Peyer's patch (tissue), 4 donors: ENCODE results near the gene HAGH. TPM values are rescaled to one million over a fixed set of nuclear protein-coding genes. Genes with fewer than 3 reads are reported as not detected.

Experiments used
- DNase-seq, 3 donors: peaks; one replicate each; pipeline ENCODE4 v3.0.0-alpha.2; 2017 to 2019
- H3K27ac ChIP-seq, 4 donors: fragments of 200-600 bp; sonication (generic); one replicate each; pipeline ENCODE4 v1.5.1; 2016 to 2019
- H3K27me3 ChIP-seq, 2 donors: fragments of 200-600 bp; sonication (generic); one replicate each; pipeline ENCODE4 v1.5.1; 2019
- H3K36me3 ChIP-seq, 3 donors: fragments of 200-600 bp; sonication (generic); one replicate each; pipeline ENCODE4 v1.5.1; 2016 to 2019
- H3K4me1 ChIP-seq, 4 donors: fragments of 200-600 bp; sonication (generic); one replicate each; pipeline ENCODE4 v1.5.1; 2016 to 2019
- H3K4me3 ChIP-seq, 4 donors: fragments of 200-600 bp; sonication (generic); 1 replicate in 3 of 4; 2 replicates in 1 of 4; pipeline ENCODE4 v1.5.1; 2016 to 2019; ENCODE audit warnings: mild to moderate bottlenecking in 1 of 4
- H3K9me3 ChIP-seq, 4 donors: fragments of 200-600 bp; sonication (generic); one replicate each; pipeline ENCODE4 v1.5.1; 2016 to 2019; ENCODE audit warnings: mild to moderate bottlenecking in 1 of 4
- POLR2A ChIP-seq, 2 donors: fragments of 450-650 bp; IDR thresholded peaks; one replicate each; pipeline ENCODE4 v1.5.1; 2017; ENCODE audit warnings: antibody characterized with exemption in 2 of 2, mild to moderate bottlenecking in 2 of 2, moderate library complexity in 2 of 2
- total RNA-seq, 4 donors: library from RNA; depleted of rRNA; stranded (reverse); fragments of >200 nt; gene quantifications; one replicate each; pipeline ENCODE4 v1.1.0, GENCODE V29; 2016
- TF ChIP-seq, protein P1 (sequence below), 6 experiments: fragments of 450-650 bp in 4 of 6; fragments of 200-600 bp in 2 of 6; sonication (generic) in 1 of 6; IDR thresholded peaks; one replicate each; pipeline ENCODE4 v1.5.1; 2017 to 2019; ENCODE audit warnings: antibody characterized with exemption in 6 of 6, mild to moderate bottlenecking in 3 of 6, moderate library complexity in 1 of 6

Gene HAGH
- total RNA-seq, 4 donors from 2014 or later: 105 to 187 (median 155) TPM

DNA sequence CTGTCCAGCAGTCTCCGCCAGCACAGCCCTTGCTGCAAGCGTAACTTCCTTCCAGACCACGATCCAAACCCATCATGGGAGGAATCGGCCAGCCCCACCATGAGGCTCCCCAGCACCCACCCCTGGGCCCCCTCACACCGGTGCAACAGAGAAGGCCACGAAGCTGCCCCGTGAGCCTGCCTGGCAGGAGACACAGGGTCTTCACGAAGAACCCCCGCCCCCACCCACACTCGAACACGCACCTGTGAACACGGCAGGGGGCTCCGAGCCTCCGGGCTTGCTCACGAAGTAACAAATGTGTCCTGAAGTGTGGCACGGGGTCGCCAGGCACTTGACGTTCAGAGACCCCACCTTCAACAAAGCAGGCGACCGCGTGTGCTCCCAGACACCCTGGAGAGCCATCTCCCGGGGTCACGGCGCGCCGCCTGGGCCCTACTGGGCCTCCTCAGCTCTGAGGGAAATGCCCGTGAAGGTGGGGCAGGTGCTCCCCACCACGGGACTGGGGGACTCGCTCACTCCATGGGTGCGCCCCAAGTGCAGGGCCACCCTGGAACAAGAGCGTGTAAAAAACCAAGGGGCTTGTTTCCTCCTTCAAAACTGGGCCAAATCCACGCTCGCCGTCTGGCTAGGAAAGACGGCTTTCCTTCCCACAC, 7.6 kb downstream of the HAGH start:
- Histone ChIP-seq H3K36me3 (peaks cover 0 to 74% (median 4%) of the 10 kb centered on the region in 3 donors), H3K9me3 (no peaks in the 10 kb centered on the region), H3K27me3 (no peaks in the 10 kb centered on the region), H3K4me1 (peaks cover 0 to 7% (median 0%) of the 10 kb centered on the region in 4 donors), H3K4me3 (no peak overlapping the region), H3K27ac (no peak overlapping the region)
- TF ChIP-seq, protein P1, sequence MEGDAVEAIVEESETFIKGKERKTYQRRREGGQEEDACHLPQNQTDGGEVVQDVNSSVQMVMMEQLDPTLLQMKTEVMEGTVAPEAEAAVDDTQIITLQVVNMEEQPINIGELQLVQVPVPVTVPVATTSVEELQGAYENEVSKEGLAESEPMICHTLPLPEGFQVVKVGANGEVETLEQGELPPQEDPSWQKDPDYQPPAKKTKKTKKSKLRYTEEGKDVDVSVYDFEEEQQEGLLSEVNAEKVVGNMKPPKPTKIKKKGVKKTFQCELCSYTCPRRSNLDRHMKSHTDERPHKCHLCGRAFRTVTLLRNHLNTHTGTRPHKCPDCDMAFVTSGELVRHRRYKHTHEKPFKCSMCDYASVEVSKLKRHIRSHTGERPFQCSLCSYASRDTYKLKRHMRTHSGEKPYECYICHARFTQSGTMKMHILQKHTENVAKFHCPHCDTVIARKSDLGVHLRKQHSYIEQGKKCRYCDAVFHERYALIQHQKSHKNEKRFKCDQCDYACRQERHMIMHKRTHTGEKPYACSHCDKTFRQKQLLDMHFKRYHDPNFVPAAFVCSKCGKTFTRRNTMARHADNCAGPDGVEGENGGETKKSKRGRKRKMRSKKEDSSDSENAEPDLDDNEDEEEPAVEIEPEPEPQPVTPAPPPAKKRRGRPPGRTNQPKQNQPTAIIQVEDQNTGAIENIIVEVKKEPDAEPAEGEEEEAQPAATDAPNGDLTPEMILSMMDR (IDR thresholded peaks at IDR 0.05): no peak
- no peak for TF ChIP-seq POLR2A (IDR thresholded peaks at IDR 0.05)
- DNase-seq: peak in 1 of 3 donors; percentile 42

DNA sequence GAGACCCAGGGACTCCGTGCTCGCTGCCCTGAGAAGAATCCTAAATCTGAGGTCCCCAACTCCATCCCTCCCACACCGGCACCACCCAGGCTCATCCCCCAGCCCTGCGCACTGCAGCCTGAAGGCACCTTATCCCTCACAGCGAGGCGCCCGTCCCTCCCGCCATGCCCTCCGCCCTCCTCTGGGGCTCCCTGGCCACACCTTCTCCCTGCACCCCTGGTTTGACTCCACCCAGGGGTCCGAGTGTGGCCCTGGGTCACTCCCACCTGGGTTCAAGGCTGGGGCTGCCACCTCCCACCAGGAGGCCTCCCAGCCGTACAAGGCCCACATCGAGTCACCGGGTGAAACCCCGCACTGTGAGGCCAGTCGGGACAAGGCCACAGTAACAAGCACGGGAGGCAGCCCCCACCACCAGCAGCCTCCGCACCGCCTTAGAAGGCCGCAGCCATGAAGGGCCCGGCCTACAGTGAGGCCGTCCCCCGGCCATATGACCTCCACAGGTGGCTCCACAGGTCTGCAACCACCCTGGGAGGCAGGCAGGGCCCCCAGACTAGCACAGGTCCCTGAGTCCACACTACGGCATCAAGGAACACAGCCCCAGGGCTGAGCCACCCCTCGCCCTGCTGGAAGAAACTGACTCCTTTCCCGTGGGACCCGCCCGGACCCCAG, 8.3 kb downstream of the HAGH start:
- H3K27me3 ChIP-seq: no peaks in the 10 kb centered on the region
- DNase-seq: peak in 1 of 3 donors; percentile 40
- no peak overlapping the region for H3K4me3 ChIP-seq
- H3K9me3 ChIP-seq: no peaks in the 10 kb centered on the region
- peaks cover 0 to under 1% (median 0%) of the 10 kb centered on the region in 4 donors for H3K4me1 ChIP-seq
- H3K36me3 ChIP-seq: peaks cover 0 to 74% (median 4%) of the 10 kb centered on the region in 3 donors
- TF ChIP-seq POLR2A (IDR thresholded peaks at IDR 0.05): no peak
- TF ChIP-seq, protein P1 (IDR thresholded peaks at IDR 0.05): no peak
- H3K27ac ChIP-seq: no peak overlapping the region

DNA sequence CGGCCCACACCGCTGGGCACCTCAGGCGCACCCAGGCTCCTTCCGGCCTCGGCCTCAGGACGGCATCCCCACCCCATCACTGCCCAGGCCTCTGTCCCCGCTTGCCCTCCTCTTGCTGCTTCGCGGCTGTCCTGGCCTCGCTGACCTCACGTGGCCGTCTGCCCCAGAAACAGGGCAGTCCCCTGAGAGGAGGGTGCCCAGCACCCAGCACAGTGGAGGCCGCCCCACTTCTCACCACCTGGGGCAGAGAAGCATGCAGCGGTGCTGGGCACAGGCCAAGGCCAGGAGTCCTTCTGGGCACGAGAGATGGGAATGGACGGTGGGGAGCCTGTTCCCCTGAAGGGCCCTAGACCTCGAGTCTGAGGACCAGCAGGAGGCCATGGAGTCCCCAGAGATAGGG, 8.9 kb downstream of the HAGH start:
- TF ChIP-seq POLR2A (IDR thresholded peaks at IDR 0.05): no peak
- TF ChIP-seq, protein P1 (IDR thresholded peaks at IDR 0.05): no peak
- H3K27ac ChIP-seq: no peak overlapping the region
- H3K27me3 ChIP-seq: no peaks in the 10 kb centered on the region
- H3K4me3 ChIP-seq: no peak overlapping the region
- no peaks in the 10 kb centered on the region for H3K9me3 ChIP-seq
- peak in 1 of 3 donors; percentile 38 for DNase-seq
- H3K4me1 ChIP-seq: no peaks in the 10 kb centered on the region
- peaks cover 0 to 71% (median 4%) of the 10 kb centered on the region in 3 donors for H3K36me3 ChIP-seq

DNA sequence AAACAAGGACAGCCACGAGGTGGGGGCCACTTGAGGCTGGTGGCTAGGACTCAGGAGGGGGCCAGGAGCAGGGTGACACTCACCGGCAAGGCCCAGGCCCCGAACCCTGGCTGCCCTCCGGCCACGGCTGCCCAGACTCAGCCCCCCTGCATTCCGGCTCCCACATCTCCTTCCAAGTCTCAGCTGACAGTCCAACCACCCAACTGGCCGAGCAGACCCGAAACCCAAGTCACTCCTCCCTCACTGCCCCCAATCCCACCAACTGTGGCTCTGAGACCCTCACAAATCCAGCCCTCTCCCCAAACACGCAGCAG, 9.4 kb downstream of the HAGH start:
- H3K27ac ChIP-seq: no peak overlapping the region
- H3K4me3 ChIP-seq: no peak overlapping the region
- no peaks in the 10 kb centered on the region for H3K27me3 ChIP-seq
- H3K9me3 ChIP-seq: no peaks in the 10 kb centered on the region
- TF ChIP-seq, protein P1 (IDR thresholded peaks at IDR 0.05): no peak
- no peak for TF ChIP-seq POLR2A (IDR thresholded peaks at IDR 0.05)
- H3K4me1 ChIP-seq: no peaks in the 10 kb centered on the region
- DNase-seq: no peak
- H3K36me3 ChIP-seq: peaks cover 0 to 66% (median 4%) of the 10 kb centered on the region in 3 donors

DNA sequence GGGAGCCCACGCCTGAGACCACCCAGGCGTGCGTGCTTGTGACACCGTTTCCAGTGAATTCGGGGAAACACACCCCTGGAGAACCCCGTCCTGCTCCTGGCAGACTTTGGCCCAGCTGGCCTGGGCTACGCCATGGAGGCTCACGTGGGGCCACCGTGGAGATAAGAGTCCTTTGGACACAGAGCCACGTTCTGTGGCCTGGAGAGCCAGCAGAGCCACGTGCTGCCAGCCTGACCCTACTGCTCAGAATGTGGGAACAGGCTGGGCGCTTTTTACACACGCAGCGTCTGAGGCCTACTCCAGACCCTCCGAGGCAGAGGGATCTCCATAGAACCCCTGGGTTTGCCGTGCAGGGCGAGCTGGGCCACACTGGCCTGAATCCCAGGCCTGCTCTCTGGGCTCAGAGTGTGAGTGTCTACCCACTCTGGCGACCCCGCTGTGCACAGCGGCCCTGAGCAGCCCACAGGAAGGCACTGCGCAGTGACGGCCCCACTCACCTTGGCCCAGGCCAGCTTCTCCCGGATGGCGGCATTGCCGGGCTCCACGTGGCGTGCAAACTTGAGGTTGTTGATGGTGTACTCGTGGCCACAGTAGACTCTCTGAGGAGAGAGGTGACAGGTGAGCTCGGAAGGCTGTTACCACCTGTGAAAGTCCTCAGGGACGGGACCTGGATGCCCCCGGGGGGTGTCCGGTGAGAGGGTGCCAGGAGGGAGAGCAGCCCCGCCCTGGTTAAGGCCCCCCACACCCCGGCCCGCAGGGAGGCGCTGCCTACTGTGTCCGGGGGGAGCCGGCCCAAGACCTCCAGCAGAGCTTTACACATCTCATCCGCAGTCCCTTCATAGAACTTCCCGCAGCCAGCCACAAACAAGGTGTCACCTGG, 10.0 kb downstream of the HAGH start:
- Histone ChIP-seq H3K9me3 (no peaks in the 10 kb centered on the region), H3K4me1 (no peaks in the 10 kb centered on the region), H3K36me3 (peaks cover 0 to 60% (median 4%) of the 10 kb centered on the region in 3 donors), H3K27ac (no peak overlapping the region), H3K4me3 (no peak overlapping the region), H3K27me3 (no peaks in the 10 kb centered on the region)
- TF ChIP-seq POLR2A (IDR thresholded peaks at IDR 0.05): no peak
- TF ChIP-seq, protein P1 (IDR thresholded peaks at IDR 0.05): no peak
- peak in 1 of 3 donors; percentile 35 for DNase-seq
